Measurements from ENCODE around the gene FCHSD2.

DNA sequence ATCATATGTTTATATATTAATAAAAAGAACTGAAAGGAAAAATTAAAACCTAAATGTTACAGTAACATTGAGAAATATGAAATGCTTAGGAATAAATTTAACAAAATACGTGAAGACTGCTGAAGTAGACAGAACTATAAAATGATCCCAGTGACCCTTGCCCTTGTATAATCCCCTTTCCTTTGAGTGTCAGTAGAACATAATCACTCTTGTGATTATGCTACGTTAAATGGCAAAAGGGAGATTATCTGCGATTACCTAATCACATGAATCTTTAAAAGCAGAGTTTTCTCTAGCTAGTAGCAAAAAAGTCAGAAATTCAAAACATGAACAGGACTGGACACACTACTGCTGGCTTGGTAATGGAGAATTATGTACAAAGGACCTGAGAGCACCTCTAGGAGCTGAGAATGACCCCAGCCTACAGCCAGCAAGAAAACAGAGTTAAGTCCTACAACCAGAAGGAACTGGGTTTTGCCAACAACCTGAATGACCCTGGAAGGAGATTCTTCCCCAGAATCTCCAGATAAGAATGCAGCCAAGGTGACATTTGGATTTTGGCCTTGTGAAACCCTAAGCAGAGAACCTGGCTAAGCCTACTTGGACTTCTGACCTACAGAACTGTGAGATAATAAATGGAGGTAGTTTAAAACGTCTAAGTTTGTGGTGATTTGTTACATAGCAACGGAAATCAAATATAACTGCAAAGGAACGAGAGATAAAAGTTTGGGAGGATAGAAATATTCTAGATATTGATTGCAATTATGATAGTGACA, 170.7 kb downstream of the FCHSD2 start:
- TF ChIP-seq, protein P1, sequence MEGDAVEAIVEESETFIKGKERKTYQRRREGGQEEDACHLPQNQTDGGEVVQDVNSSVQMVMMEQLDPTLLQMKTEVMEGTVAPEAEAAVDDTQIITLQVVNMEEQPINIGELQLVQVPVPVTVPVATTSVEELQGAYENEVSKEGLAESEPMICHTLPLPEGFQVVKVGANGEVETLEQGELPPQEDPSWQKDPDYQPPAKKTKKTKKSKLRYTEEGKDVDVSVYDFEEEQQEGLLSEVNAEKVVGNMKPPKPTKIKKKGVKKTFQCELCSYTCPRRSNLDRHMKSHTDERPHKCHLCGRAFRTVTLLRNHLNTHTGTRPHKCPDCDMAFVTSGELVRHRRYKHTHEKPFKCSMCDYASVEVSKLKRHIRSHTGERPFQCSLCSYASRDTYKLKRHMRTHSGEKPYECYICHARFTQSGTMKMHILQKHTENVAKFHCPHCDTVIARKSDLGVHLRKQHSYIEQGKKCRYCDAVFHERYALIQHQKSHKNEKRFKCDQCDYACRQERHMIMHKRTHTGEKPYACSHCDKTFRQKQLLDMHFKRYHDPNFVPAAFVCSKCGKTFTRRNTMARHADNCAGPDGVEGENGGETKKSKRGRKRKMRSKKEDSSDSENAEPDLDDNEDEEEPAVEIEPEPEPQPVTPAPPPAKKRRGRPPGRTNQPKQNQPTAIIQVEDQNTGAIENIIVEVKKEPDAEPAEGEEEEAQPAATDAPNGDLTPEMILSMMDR (conservative IDR thresholded peaks at IDR 0.05 in 1 of 2, IDR thresholded peaks at IDR 0.05 in 1 of 2; ENCODE audit: low read depth in 1 of 2, low read length in 2 of 2): no peak
- no peak for TF ChIP-seq EZH2 (IDR thresholded peaks at IDR 0.05; ENCODE audit: low read length, missing control alignments)
